22Rv1 (cell line): ENCODE measurements around the gene HOXB7.

Experiments used
- H3K27ac ChIP-seq: fragments of 450-650 bp; 2 replicates; pipeline ENCODE4 v1.5.1; 2017
- CTCF ChIP-seq: fragments of 450-650 bp; IDR thresholded peaks from 2 replicates; pipeline ENCODE4 v1.5.1; 2017; ENCODE audit warnings: mild to moderate bottlenecking
- ZFX ChIP-seq: fragments of 450-650 bp; IDR thresholded peaks from 2 replicates; pipeline ENCODE4 v1.6.1; 2017; ENCODE audit warnings: antibody characterized with exemption, borderline replicate concordance

Gene HOXB7

GRCh38 chr17:48571826-48572417, 38.9 kb downstream of the HOXB7 start:
- H3K27ac ChIP-seq: no peak overlapping the region
- TF ChIP-seq ZFX (no peak), CTCF (no peak)

DNA sequence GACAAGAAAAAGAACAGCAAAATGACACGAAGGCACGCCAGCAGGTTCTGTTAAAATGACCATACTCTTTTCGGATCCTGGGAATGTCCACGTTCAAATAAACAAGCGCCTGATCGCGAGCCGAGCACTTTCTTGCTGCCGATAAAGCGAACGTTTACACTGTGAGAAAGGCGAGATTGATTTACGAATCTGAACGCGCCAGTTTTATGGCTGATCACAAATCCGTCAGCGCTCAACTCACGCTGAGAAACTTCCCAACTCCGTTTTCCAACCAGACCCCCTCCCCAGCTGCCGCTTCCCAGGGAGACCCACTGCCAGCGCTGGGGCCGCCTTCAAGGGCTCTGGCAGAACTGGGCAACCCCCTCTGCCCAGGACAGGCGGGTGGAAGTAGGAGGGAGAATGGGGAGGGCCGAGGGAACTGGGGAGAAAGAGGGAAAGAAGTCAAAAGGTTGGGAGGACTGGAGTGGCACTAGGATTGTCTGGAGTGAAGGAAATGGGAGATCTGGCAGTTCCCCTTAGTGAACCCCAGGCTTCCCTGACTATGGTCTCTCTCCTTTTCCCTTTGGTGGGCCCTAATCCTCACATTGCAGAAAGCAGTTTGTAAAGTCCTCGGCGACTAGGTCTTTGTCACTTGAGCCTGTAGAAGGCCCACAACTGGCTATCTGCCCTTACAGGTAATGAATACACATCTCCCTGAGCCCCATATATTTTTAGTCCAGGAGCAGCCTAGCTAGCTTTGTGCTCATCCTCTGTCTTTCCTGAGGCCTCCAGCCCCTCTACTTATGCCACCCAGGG, 39.6 kb downstream of the HOXB7 start:
- H3K27ac ChIP-seq: no peak overlapping the region

DNA sequence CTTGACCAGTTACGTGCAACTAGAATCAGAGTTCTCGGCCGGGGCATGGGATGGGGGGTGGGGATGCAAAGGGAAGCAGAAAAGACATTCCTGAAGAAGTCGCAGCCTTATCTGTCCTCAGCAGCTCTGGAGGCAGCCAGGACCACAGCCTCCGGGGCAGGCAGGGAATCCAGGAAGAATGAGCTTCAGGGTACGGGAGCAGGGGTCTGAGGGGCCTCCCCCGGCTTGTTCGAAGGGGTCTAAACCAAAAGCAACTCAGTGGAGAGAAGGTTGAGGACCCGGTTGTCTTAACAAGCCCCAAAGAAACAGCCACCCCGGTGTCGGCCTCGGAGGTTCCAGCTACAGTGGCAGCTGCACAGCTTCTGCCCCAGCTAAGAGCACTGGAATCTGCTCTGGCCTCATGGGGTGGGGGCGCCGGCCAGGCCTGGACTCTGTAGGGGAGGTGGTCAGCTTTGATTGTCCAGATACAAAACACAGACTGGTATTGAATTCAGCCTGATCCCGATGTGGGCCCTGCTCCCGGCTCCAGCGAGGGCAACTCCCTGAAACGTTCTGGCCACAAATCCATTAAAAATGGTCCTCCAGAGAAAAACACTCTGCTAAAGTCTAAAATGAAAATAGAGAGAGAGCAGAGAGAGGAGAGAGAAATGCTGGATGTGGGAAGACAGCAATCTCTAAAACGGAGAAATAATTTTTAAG, 40.3 kb downstream of the HOXB7 start:
- no peak for TF ChIP-seq ZFX
- no peak for TF ChIP-seq CTCF
- H3K27ac ChIP-seq: no peak overlapping the region

More for the DNA sequence above, 39.6 kb downstream of the HOXB7 start:
- TF ChIP-seq CTCF (no peak), ZFX (no peak)

DNA sequence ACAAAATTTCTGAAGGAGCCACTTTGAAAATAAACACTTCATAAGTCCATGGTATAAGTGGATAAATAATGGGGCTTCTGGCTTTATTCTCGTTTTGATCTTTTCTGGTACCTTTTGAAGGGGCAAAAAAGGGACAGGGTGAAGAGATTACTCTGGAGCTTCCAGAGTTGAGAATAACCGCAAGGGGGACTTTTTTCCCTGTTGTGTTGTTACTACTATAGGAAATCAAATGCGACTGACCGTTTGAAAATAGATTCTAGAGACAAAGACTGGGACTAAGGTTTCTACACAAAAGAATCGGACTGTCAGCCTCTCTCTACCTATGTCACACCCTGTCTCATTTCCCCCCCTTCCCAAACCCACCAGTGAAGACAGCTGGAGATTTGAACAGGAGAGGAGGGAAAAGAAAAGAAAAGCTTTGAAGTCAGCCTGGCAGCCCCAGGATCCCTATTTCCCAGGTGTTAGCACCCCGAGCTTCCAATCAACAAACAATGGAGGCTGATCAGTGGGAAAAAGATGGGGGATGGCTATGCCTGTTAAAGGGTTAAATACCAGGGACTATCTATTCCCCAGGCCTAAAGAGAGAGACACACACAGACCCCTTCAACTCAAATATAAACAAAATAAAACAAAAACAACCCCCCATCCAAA, 41.0 kb downstream of the HOXB7 start:
- TF ChIP-seq CTCF (no peak), ZFX (no peak)

GRCh38 chr17:48569240-48569582, 41.6 kb downstream of the HOXB7 start:
- TF ChIP-seq ZFX: no peak
- no peak for TF ChIP-seq CTCF
- no peak overlapping the region for H3K27ac ChIP-seq

More for the DNA sequence above, 41.0 kb downstream of the HOXB7 start:
- H3K27ac ChIP-seq: no peak overlapping the region

DNA sequence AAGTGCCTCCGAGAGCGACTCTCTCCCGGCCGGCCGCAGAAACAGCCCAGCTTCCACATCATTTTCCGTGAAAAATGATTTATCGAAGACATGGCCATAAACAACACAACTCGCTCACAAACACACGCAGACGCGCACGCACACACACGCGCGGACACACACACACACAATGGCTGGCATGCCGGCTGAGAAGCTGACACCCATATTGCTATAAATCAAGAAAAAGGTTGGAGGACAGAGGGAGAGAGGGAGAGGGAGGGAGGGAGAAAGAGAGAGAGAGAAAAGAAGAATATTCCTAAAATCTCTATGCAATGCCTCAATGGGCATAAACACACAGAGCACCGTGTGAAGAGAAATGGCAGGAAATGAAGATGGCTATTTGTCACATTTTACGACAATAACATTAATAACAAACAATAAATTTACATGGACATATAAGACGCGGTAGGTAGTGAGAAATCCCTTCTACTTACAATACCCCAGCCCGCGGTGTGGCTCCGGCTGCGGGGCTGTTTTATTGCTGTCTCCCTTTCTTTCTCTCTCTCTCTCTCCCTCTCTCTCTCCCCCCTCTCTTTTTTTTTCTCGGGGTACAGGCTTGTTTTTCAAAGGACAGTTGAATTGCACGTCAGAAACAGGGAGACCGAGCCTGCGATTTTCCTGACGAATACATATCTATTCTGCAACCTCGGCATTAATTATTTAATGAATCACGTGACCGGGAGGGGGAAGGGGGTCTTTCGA, 42.1 kb downstream of the HOXB7 start:
- H3K27ac ChIP-seq: no peak overlapping the region
- TF ChIP-seq ZFX (no peak), CTCF (no peak)
